ENCODE results near the gene DCLK2.

The DCLK2 gene

DNA sequence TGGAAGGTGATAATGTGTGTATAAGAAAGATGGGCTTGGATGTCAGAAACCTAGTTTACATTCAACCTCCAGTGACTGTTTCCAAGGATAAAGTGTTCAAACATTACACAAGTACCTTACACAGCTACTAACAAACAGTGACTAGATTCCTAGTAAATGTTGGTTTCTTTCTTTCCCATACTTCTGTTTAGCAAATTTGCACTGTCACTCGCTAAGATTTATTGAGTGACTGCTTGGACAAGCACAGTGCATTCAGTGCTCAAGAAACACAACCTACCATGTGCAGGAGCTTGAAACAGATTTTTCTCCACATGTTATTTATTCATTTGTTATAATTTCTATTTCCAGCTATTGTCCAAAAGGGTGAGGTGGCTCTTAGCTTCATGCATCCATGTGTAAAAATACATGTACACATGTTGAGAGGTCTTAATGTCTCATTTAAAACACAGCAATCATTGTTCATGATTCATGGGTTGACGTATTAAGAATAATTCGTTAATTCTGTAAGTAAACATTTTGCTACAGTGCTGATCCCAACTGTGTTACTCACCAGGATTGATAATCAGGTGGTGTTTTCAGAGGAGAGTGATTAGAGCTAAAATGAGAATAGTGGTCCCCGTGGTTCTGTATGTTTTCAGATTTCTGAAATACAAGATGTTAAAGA lies 153.0 kb downstream of the DCLK2 start:
- Histone ChIP-seq H3K9ac (ENCODE audit: low read length) (no peak overlapping the region), H3K27me3 (ENCODE audit: control insufficient read depth in 1 of 2, insufficient read depth in 2 of 2, low read length in 2 of 2) (no peaks in the 10 kb centered on the region), H3K36me3 (ENCODE audit: insufficient read depth, low read length) (peaks cover 25% of the 10 kb centered on the region), H3K27ac (ENCODE audit: low read depth, low read length) (no peak overlapping the region), H3K4me3 (ENCODE audit: low read depth in 1 of 2, low read length in 2 of 2) (no peak overlapping the region), H3K9me3 (ENCODE audit: low read length) (no peaks in the 10 kb centered on the region), H3K4me1 (ENCODE audit: insufficient read depth, low read length) (peaks cover 8% of the 10 kb centered on the region)

DNA sequence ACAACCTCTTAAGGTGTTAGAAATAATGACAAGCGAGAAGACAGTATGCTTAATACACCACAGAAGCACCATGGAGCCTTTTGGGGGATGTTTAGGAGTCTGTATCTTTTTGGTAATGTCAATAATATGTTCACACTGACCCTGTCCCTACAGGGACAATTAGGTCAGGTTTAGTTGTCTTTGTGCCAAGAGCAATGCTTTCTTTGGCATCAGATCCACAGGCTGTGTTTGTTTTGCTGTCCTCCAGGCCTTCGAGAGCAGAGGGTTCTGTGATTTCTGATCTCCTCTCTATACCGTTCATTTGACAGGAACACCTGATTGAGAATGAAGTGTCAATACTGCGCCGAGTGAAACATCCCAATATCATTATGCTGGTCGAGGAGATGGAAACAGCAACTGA lies 153.8 kb downstream of the DCLK2 start:
- H3K9me3 ChIP-seq (ENCODE audit: low read length): no peaks in the 10 kb centered on the region
- no peak overlapping the region for H3K4me3 ChIP-seq (ENCODE audit: low read depth in 1 of 2, low read length in 2 of 2)
- peaks cover 25% of the 10 kb centered on the region for H3K36me3 ChIP-seq (ENCODE audit: insufficient read depth, low read length)
- no peaks in the 10 kb centered on the region for H3K27me3 ChIP-seq (ENCODE audit: control insufficient read depth in 1 of 2, insufficient read depth in 2 of 2, low read length in 2 of 2)
- no peak overlapping the region for H3K9ac ChIP-seq (ENCODE audit: low read length)
- H3K27ac ChIP-seq (ENCODE audit: low read depth, low read length): no peak overlapping the region
- peaks cover 15% of the 10 kb centered on the region for H3K4me1 ChIP-seq (ENCODE audit: insufficient read depth, low read length)

DNA sequence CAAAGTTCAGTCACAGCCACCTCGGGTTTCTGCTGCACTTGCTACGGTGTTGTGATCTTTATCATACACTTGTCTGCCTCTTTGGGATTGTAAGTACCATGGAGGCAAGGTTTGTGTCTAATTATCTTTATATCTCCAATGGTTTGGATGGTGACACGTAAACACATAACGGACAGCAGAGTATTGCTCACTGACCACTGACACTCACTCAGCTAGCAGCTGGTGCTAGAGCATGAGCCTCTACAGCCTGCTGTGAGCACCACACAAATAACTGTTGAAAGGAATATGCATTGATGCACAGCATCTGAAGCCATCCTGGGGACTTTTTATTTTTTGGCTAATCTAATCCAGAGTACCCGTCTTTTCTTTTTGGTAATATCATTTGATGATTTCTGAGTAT lies 156.0 kb downstream of the DCLK2 start:
- Histone ChIP-seq H3K27ac (ENCODE audit: low read depth, low read length) (no peak overlapping the region), H3K9me3 (ENCODE audit: low read length) (no peaks in the 10 kb centered on the region), H3K9ac (ENCODE audit: low read length) (no peak overlapping the region), H3K36me3 (ENCODE audit: insufficient read depth, low read length) (peaks cover 19% of the 10 kb centered on the region), H3K27me3 (ENCODE audit: control insufficient read depth in 1 of 2, insufficient read depth in 2 of 2, low read length in 2 of 2) (no peaks in the 10 kb centered on the region), H3K4me3 (ENCODE audit: low read depth in 1 of 2, low read length in 2 of 2) (no peak overlapping the region), H3K4me1 (ENCODE audit: insufficient read depth, low read length) (peaks cover 23% of the 10 kb centered on the region)

DNA sequence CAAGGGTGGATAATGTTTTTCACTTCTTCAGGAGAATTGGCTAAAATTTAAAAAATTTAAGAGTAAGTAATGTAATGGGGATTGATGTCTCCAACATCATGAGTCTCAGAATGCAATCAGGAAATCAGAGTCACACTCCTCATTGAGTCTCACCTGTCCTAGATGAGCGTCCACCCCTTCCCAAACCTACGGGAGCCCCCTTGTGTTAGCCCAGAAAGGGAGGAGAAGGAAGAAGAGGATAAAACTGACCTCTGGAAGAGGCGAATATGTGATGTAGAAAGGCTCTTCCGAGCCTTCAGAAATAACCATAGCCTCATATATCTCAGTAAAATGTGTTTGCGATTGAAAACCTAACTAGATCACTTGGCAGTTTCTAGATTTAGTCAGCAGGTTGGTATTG lies 157.1 kb downstream of the DCLK2 start:
- peak overlapping the region; percentile 29 for H3K27ac ChIP-seq (ENCODE audit: low read depth, low read length)
- no peaks in the 10 kb centered on the region for H3K9me3 ChIP-seq (ENCODE audit: low read length)
- no peak overlapping the region for H3K9ac ChIP-seq (ENCODE audit: low read length)
- H3K4me3 ChIP-seq (ENCODE audit: low read depth in 1 of 2, low read length in 2 of 2): no peak overlapping the region
- H3K4me1 ChIP-seq (ENCODE audit: insufficient read depth, low read length): peaks cover 23% of the 10 kb centered on the region
- peaks cover 19% of the 10 kb centered on the region for H3K36me3 ChIP-seq (ENCODE audit: insufficient read depth, low read length)
- H3K27me3 ChIP-seq (ENCODE audit: control insufficient read depth in 1 of 2, insufficient read depth in 2 of 2, low read length in 2 of 2): no peaks in the 10 kb centered on the region

DNA sequence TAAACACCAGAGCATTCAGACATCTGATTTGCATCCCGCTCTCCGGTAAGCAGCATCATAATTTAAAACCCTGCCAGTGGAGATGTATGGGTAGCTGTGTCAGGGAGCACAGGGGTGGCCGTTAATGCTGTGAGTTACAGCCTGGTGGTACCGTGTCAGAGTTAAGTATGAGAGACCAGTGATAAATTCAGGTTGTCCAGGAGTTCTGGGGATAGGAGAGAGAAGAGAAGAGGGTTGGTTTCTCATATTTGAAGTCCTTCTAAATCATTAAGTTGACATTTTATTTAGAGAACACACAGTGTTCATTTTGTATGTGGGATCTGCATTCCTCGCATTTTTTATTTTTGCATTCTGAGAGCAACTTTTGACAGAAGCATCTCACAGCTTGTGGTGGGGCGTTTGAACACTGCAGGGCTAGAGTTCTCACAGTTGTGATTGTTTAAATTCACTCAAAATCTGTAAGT lies 157.6 kb downstream of the DCLK2 start:
- Histone ChIP-seq H3K36me3 (ENCODE audit: insufficient read depth, low read length) (peaks cover 19% of the 10 kb centered on the region), H3K27ac (ENCODE audit: low read depth, low read length) (peak overlapping the region; percentile 29), H3K9me3 (ENCODE audit: low read length) (no peaks in the 10 kb centered on the region), H3K4me1 (ENCODE audit: insufficient read depth, low read length) (peaks cover 23% of the 10 kb centered on the region), H3K9ac (ENCODE audit: low read length) (no peak overlapping the region), H3K27me3 (ENCODE audit: control insufficient read depth in 1 of 2, insufficient read depth in 2 of 2, low read length in 2 of 2) (no peaks in the 10 kb centered on the region), H3K4me3 (ENCODE audit: low read depth in 1 of 2, low read length in 2 of 2) (no peak overlapping the region)

DNA sequence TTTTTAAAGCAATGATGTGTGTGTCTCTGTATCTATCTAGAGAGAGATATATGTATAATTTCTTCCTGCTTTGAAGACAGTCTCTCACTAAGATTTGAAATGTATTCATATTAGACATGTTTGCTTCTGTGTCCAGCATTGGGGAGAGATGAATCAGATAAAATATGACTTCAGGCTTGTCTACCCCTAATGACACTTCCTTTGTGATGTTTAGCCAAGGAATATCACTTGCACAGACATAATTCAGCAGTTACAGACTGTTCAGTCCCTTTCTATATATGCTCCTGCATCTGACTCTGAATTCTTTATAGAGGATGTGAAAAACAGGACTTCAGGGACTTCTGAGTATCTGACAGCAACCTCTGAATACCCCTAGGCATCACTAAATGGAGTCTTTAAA lies 158.4 kb downstream of the DCLK2 start:
- Histone ChIP-seq H3K27ac (ENCODE audit: low read depth, low read length) (no peak overlapping the region), H3K4me3 (ENCODE audit: low read depth in 1 of 2, low read length in 2 of 2) (no peak overlapping the region), H3K27me3 (ENCODE audit: control insufficient read depth in 1 of 2, insufficient read depth in 2 of 2, low read length in 2 of 2) (no peaks in the 10 kb centered on the region), H3K36me3 (ENCODE audit: insufficient read depth, low read length) (peaks cover 19% of the 10 kb centered on the region), H3K9me3 (ENCODE audit: low read length) (no peaks in the 10 kb centered on the region), H3K4me1 (ENCODE audit: insufficient read depth, low read length) (peaks cover 23% of the 10 kb centered on the region), H3K9ac (ENCODE audit: low read length) (no peak overlapping the region)

DNA sequence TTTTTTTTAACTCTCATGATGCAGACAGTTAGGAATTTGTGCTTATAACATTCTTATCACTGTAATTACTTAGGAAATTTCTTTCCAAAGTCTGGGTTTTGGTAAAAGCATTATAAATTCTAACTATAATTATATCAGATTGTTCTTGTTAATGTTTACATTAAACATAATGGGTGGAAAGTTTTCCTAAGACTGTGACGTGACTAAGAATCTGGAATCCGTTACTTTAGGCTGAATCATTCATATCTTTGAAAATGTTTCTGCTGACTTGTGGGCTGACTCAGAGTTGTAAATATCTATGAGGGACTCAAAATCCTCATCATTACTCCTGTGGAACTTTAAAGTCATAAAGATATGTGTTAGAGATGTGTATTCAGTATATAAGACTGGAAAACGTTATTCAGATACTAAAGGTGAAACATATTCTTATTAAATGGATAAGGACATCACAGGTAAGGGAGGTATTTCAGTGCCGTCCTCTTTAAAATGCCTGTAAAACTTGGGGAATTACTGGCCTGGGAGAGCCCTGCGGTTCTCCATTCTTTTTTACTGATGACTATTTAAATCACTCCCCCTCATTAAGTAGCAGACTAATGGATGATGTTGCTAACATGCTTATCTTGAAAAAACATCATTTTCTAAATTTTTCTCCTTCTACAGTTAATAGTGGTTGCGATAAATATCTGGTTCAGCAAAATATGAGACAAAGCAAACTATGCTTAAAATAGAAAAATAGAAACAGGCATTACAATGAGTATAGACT lies 159.0 kb downstream of the DCLK2 start:
- H3K4me3 ChIP-seq (ENCODE audit: low read depth in 1 of 2, low read length in 2 of 2): no peak overlapping the region
- H3K9ac ChIP-seq (ENCODE audit: low read length): no peak overlapping the region
- H3K27me3 ChIP-seq (ENCODE audit: control insufficient read depth in 1 of 2, insufficient read depth in 2 of 2, low read length in 2 of 2): no peaks in the 10 kb centered on the region
- H3K27ac ChIP-seq (ENCODE audit: low read depth, low read length): no peak overlapping the region
- H3K36me3 ChIP-seq (ENCODE audit: insufficient read depth, low read length): peaks cover 16% of the 10 kb centered on the region
- no peaks in the 10 kb centered on the region for H3K9me3 ChIP-seq (ENCODE audit: low read length)
- H3K4me1 ChIP-seq (ENCODE audit: insufficient read depth, low read length): peaks cover 23% of the 10 kb centered on the region

DNA sequence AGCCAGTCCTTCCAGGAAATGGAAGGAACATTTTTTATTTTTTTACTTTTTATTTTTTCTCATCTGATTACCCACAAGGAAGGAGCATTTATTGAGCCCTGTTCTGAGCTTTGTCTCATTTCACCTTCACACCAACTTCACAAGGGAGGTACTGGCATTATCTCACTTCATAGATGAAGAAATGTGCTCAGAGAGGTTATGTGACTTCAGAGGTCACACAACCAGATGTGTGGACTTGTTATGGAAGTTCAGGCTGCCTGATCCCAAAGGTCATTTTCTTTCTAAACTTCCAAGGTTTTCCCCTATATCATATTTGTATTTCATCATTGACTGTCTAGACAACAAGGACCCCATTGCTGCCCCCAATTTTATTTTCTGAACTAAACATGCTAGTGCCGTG lies 160.3 kb downstream of the DCLK2 start:
- Histone ChIP-seq H3K36me3 (ENCODE audit: insufficient read depth, low read length) (peaks cover 5% of the 10 kb centered on the region), H3K9me3 (ENCODE audit: low read length) (no peaks in the 10 kb centered on the region), H3K27me3 (ENCODE audit: control insufficient read depth in 1 of 2, insufficient read depth in 2 of 2, low read length in 2 of 2) (no peaks in the 10 kb centered on the region), H3K4me3 (ENCODE audit: low read depth in 1 of 2, low read length in 2 of 2) (no peak overlapping the region), H3K9ac (ENCODE audit: low read length) (no peak overlapping the region), H3K27ac (ENCODE audit: low read depth, low read length) (no peak overlapping the region), H3K4me1 (ENCODE audit: insufficient read depth, low read length) (peaks cover 23% of the 10 kb centered on the region)

DNA sequence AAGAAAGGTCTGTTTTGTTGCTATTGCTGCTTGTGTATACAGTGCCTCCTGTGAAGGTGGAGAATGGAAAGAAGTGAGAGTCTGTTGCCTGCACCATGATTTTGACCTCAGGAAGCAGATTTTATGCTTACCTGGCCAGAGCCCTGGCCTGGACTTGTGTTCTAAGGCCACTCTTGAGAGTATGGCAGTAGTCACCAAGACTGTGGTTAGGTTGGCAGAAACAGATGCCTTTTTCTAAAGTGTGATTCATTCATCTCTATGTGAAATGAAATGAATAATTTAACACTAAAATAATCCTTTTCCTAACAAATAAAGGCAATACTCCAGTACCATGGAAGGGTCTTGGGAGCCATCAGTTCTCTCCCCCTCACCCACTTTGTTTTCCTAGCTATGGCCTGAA lies 161.8 kb downstream of the DCLK2 start:
- H3K27ac ChIP-seq (ENCODE audit: low read depth, low read length): no peak overlapping the region
- no peak overlapping the region for H3K9ac ChIP-seq (ENCODE audit: low read length)
- no peaks in the 10 kb centered on the region for H3K27me3 ChIP-seq (ENCODE audit: control insufficient read depth in 1 of 2, insufficient read depth in 2 of 2, low read length in 2 of 2)
- H3K36me3 ChIP-seq (ENCODE audit: insufficient read depth, low read length): no peaks in the 10 kb centered on the region
- no peak overlapping the region for H3K4me3 ChIP-seq (ENCODE audit: low read depth in 1 of 2, low read length in 2 of 2)
- peaks cover 23% of the 10 kb centered on the region for H3K4me1 ChIP-seq (ENCODE audit: insufficient read depth, low read length)
- H3K9me3 ChIP-seq (ENCODE audit: low read length): no peaks in the 10 kb centered on the region

DNA sequence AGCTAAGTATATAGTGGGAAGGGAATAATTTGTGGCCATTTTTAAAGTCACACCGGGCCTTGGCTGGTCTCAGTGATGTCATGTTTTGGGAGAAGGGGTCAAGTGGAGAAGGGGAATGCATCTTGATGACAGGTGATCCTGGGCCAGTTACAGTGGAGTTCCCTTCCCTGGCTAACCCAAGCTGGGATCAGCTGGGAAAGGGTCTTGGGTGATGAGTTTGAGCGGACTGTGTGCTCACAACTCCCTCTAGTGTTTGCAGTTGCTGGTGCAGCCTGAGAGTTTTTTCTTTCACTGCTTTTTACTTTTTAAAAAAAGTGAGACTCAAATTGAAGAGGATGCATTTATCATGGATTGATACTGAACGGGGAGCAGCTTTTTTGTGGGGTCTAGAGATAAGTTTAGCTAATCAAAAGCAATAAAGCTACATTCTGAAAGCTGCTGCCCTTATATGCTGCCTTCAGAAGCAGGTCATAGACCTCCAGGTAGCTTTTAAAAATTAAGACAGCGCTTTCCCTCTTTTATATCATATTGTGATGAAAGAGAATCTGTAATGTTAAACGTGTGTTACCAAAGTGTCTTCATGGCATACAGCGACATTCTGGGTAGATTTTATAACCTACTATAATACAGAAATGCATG lies 164.7 kb downstream of the DCLK2 start:
- Histone ChIP-seq H3K9ac (ENCODE audit: low read length) (no peak overlapping the region), H3K4me1 (ENCODE audit: insufficient read depth, low read length) (no peaks in the 10 kb centered on the region), H3K4me3 (ENCODE audit: low read depth in 1 of 2, low read length in 2 of 2) (no peak overlapping the region), H3K36me3 (ENCODE audit: insufficient read depth, low read length) (peaks cover 5% of the 10 kb centered on the region), H3K9me3 (ENCODE audit: low read length) (no peaks in the 10 kb centered on the region), H3K27me3 (ENCODE audit: control insufficient read depth in 1 of 2, insufficient read depth in 2 of 2, low read length in 2 of 2) (no peaks in the 10 kb centered on the region), H3K27ac (ENCODE audit: low read depth, low read length) (no peak overlapping the region)

DNA sequence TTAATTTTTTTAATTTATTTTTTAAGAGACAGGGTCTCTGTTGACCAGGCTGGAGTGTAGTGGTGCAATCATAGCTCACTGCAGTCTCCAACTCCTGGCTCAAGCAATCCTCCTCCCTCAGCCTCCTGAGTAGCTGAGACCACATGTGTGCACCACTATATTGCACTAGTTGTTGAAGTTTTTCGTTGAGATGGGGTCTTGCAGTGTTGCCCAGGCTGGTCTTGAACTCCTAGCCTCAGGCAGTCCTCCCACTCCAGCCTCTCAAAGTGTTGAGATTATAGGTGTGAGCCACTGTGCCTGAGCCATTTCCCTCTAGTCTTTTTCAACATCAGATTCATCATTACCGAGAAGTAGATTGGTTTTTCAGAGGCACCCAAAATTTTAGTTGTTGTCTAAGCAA lies 165.7 kb downstream of the DCLK2 start:
- H3K27ac ChIP-seq (ENCODE audit: low read depth, low read length): no peak overlapping the region
- no peaks in the 10 kb centered on the region for H3K9me3 ChIP-seq (ENCODE audit: low read length)
- no peak overlapping the region for H3K9ac ChIP-seq (ENCODE audit: low read length)
- no peak overlapping the region for H3K4me3 ChIP-seq (ENCODE audit: low read depth in 1 of 2, low read length in 2 of 2)
- peaks cover 15% of the 10 kb centered on the region for H3K36me3 ChIP-seq (ENCODE audit: insufficient read depth, low read length)
- no peaks in the 10 kb centered on the region for H3K4me1 ChIP-seq (ENCODE audit: insufficient read depth, low read length)
- no peaks in the 10 kb centered on the region for H3K27me3 ChIP-seq (ENCODE audit: control insufficient read depth in 1 of 2, insufficient read depth in 2 of 2, low read length in 2 of 2)
